Loucy (cell line): Measurements from ENCODE around the gene CDK15.

ENCODE experiments used
- H2AFZ ChIP-seq: fragments of 200-600 bp; sonication (generic); 2 replicates; pipeline ENCODE4 v1.6.0; 2016; ENCODE audit warnings: antibody characterized with exemption, mild to moderate bottlenecking, low read length, moderate library complexity
- H3F3A ChIP-seq: fragments of 200-600 bp; 2 replicates; pipeline ENCODE4 v1.6.0; 2016; ENCODE audit warnings: antibody characterized with exemption, low read depth, mild to moderate bottlenecking
- H3K27me3 ChIP-seq: fragments of 200-600 bp; sonication (generic); 2 replicates; pipeline ENCODE4 v1.6.1; 2014; ENCODE audit warnings: low read length, mild to moderate bottlenecking; ENCODE audit not compliant: insufficient read depth, poor library complexity, severe bottlenecking
- H3K36me3 ChIP-seq: fragments of 200-600 bp; sonication (generic); 2 replicates; pipeline ENCODE4 v1.6.1; 2016; ENCODE audit warnings: low read length; ENCODE audit not compliant: insufficient read depth
- H3K4me1 ChIP-seq: fragments of 200-600 bp; sonication (generic); 2 replicates; pipeline ENCODE4 v1.5.1; 2014; ENCODE audit warnings: low read length, mild to moderate bottlenecking; ENCODE audit not compliant: insufficient read depth, poor library complexity, severe bottlenecking
- H3K4me2 ChIP-seq: fragments of 200-600 bp; sonication (generic); 2 replicates; pipeline ENCODE4 v1.6.0; 2014; ENCODE audit warnings: antibody characterized with exemption, low read length, low read depth, mild to moderate bottlenecking; ENCODE audit not compliant: poor library complexity, severe bottlenecking
- H3K4me3 ChIP-seq: fragments of 200-600 bp; sonication (generic); 2 replicates; pipeline ENCODE4 v1.5.1; 2014; ENCODE audit warnings: low read length, mild to moderate bottlenecking, mixed read lengths; ENCODE audit not compliant: poor library complexity, severe bottlenecking
- H3K79me2 ChIP-seq: fragments of 200-600 bp; sonication (generic); 2 replicates; pipeline ENCODE4 v1.6.1; 2014; ENCODE audit warnings: low read length; ENCODE audit not compliant: insufficient read depth
- H3K9ac ChIP-seq: fragments of 200-600 bp; sonication (generic); 2 replicates; pipeline ENCODE4 v1.6.0; 2014; ENCODE audit warnings: mild to moderate bottlenecking, low read depth, low read length, moderate library complexity; ENCODE audit not compliant: poor library complexity, severe bottlenecking
- H3K9me2 ChIP-seq: fragments of 200-600 bp; sonication (generic); replicated peaks from 2 replicates; pipeline ENCODE4 v1.6.1; 2016; ENCODE audit warnings: low read depth, low read length, mixed read lengths
- H3K9me3 ChIP-seq: fragments of 200-600 bp; sonication (generic); 2 replicates; pipeline ENCODE4 v1.6.1; 2014; ENCODE audit warnings: mild to moderate bottlenecking, antibody characterized with exemption, low read length, low read depth; ENCODE audit not compliant: insufficient read depth
- H4K20me1 ChIP-seq: fragments of 200-600 bp; sonication (generic); 2 replicates; pipeline ENCODE4 v1.6.0; 2014; ENCODE audit warnings: antibody characterized with exemption, low read length, mild to moderate bottlenecking; ENCODE audit not compliant: insufficient read depth, poor library complexity, severe bottlenecking
- CTCF ChIP-seq: fragments of 200-600 bp; sonication (generic); conservative IDR thresholded peaks from 2 replicates; pipeline ENCODE4 v1.5.1; 2014; ENCODE audit warnings: mild to moderate bottlenecking, antibody characterized with exemption, low read length
- EZH2phosphoT487 ChIP-seq: fragments of 200-600 bp; IDR thresholded peaks from 2 replicates; pipeline ENCODE4 v1.6.1; 2018; ENCODE audit warnings: antibody characterized with exemption, mild to moderate bottlenecking, moderate library complexity, borderline replicate concordance

Gene CDK15

GRCh38 chr2:201790291-201790690 is 16.0 kb upstream of the CDK15 start:
- no peaks in the 10 kb centered on the region for H3K9me3 ChIP-seq
- no peak overlapping the region for H3K4me2 ChIP-seq
- no peak overlapping the region for H2AFZ ChIP-seq

GRCh38 chr2:201790989-201791388 is 15.3 kb upstream of the CDK15 start:
- Histone ChIP-seq H3K27me3 (no peaks in the 10 kb centered on the region), H3K36me3 (no peaks in the 10 kb centered on the region), H3K9ac (no peak overlapping the region), H2AFZ (no peak overlapping the region), H3K4me2 (no peak overlapping the region), H3K9me3 (no peaks in the 10 kb centered on the region), H3K4me1 (no peaks in the 10 kb centered on the region), H3F3A (no peaks in the 10 kb centered on the region), H3K79me2 (no peaks in the 10 kb centered on the region), H3K9me2 (no peaks in the 10 kb centered on the region), H3K4me3 (no peak overlapping the region), H4K20me1 (no peaks in the 10 kb centered on the region)
- TF ChIP-seq EZH2phosphoT487 (no peak), CTCF (no peak)

More at GRCh38 chr2:201790291-201790690, 16.0 kb upstream of the CDK15 start:
- Histone ChIP-seq H4K20me1 (no peaks in the 10 kb centered on the region), H3K9me2 (no peaks in the 10 kb centered on the region), H3K9ac (no peak overlapping the region), H3K79me2 (no peaks in the 10 kb centered on the region), H3F3A (no peaks in the 10 kb centered on the region), H3K4me3 (no peak overlapping the region), H3K4me1 (no peaks in the 10 kb centered on the region), H3K36me3 (no peaks in the 10 kb centered on the region), H3K27me3 (no peaks in the 10 kb centered on the region)
- TF ChIP-seq EZH2phosphoT487: no peak
- no peak for TF ChIP-seq CTCF

GRCh38 chr2:201793631-201794030 is 12.7 kb upstream of the CDK15 start:
- Histone ChIP-seq H3F3A (no peaks in the 10 kb centered on the region), H3K36me3 (no peaks in the 10 kb centered on the region), H2AFZ (no peak overlapping the region), H3K79me2 (no peaks in the 10 kb centered on the region), H3K9ac (no peak overlapping the region), H3K27me3 (no peaks in the 10 kb centered on the region), H4K20me1 (no peaks in the 10 kb centered on the region), H3K4me3 (no peak overlapping the region), H3K9me2 (no peaks in the 10 kb centered on the region), H3K4me2 (no peak overlapping the region), H3K4me1 (no peaks in the 10 kb centered on the region), H3K9me3 (no peaks in the 10 kb centered on the region)
- TF ChIP-seq EZH2phosphoT487 (no peak), CTCF (no peak)
